Measurements from ENCODE around the gene ZDHHC20. TPM values are rescaled to one million over a fixed set of nuclear protein-coding genes. Genes with fewer than 3 reads are reported as not detected.

The ZDHHC20 gene
- total RNA-seq, 1 experiment from 2014 or later, result 69.1 TPM

GRCh38 chr13:21360463-21360862, 98.6 kb downstream of the ZDHHC20 start:
- Histone ChIP-seq H2BK5ac (ENCODE audit: insufficient read length, low read length) (no peak overlapping the region), H2AFZ (ENCODE audit: low read length) (no peak overlapping the region), H4K5ac (ENCODE audit: insufficient read length, low read depth, low read length) (no peak overlapping the region), H3K14ac (ENCODE audit: insufficient read depth, low read length) (no peak overlapping the region), H3K56ac (ENCODE audit: insufficient read length, low read depth, low read length) (no peak overlapping the region), H3K9me3 (ENCODE audit: control insufficient read depth, low read depth, low read length) (no peaks in the 10 kb centered on the region), H3K79me2 (ENCODE audit: insufficient read depth, low read length) (no peaks in the 10 kb centered on the region), H3K23ac (ENCODE audit: insufficient read length, low read depth, low read length) (no peak overlapping the region), H3K4me2 (ENCODE audit: insufficient read depth, insufficient read length, low read length) (no peak overlapping the region), H3K9ac (ENCODE audit: extremely low read depth, insufficient read length, low read length) (no peak overlapping the region), H2BK12ac (ENCODE audit: insufficient read length, low read depth, low read length) (no peak overlapping the region), H4K8ac (replicated peaks; ENCODE audit: insufficient read length, low read depth, low read length) (no peak overlapping the region), H3T11ph (ENCODE audit: low read length) (no peak overlapping the region), H3K27ac (ENCODE audit: insufficient read length, low read depth, low read length) (no peak overlapping the region), H3K27me3 (ENCODE audit: insufficient read depth, low read length) (no peaks in the 10 kb centered on the region), H3K4ac (ENCODE audit: low read depth, low read length) (no peak overlapping the region), H4K20me1 (ENCODE audit: control insufficient read depth, insufficient read depth, insufficient read length) (no peaks in the 10 kb centered on the region), H2AK5ac (ENCODE audit: insufficient read length, low read length) (no peak overlapping the region), H2BK20ac (ENCODE audit: low read depth, low read length, poor library complexity, severe bottlenecking) (no peak overlapping the region), H3K79me1 (ENCODE audit: insufficient read depth, low read depth, low read length, poor library complexity, severe bottlenecking) (no peaks in the 10 kb centered on the region), H3K23me2 (ENCODE audit: insufficient read length, low read depth, low read length, poor library complexity, severe bottlenecking) (no peaks in the 10 kb centered on the region), H2BK15ac (ENCODE audit: low read depth, low read length) (no peak overlapping the region), H2BK120ac (ENCODE audit: low read depth, low read length, poor library complexity, severe bottlenecking) (no peak overlapping the region), H3K18ac (ENCODE audit: insufficient read length, low read depth, low read length) (no peak overlapping the region), H3K4me1 (ENCODE audit: insufficient read depth, low read length) (no peaks in the 10 kb centered on the region), H4K91ac (ENCODE audit: insufficient read length, low read depth, low read length) (no peak overlapping the region)
- WGBS (ENCODE audit: extremely low coverage, insufficient read length, low lambda C conversion rate), result no CpG with 5 or more reads among the region's 4 CpGs
- H3K27me3 Mint-ChIP-seq (ENCODE audit: low read depth), result peaks cover 1% of the 10 kb centered on the region; the same call in 1 of the 2 replicates
- peak; percentile 7 for DNase-seq
- no peak overlapping the region for H3K27ac Mint-ChIP-seq
- H3K4me3 Mint-ChIP-seq, result no peak overlapping the region
- H3K4me1 Mint-ChIP-seq, result peaks cover 5 to 9% of the 10 kb centered on the region in 2 experiments
- H3K36me3 Mint-ChIP-seq (ENCODE audit: insufficient read depth in 1 of 3, low read depth in 3 of 3), result no peaks in the 10 kb centered on the region; a peak in 1 of 7 replicates
- no peak for TF ChIP-seq CTCF (conservative IDR thresholded peaks at IDR 0.05)
- peaks cover 0 to 11% of the 10 kb centered on the region in 2 experiments; a peak in 4 of 5 replicates for H3K9me3 Mint-ChIP-seq
